Effector memory CD4-positive, alpha-beta T cell (primary cell): ENCODE results near the gene ENTREP1.
"Not testable (repeated sequence)": the region's sequence is repeated elsewhere in the genome, so short reads cannot be mapped to it uniquely, and the experiment has no call there.

ENCODE experiments used
- DNase-seq, 3 donors: peaks; one replicate each; pipeline ENCODE4 v3.0.0-alpha.2; 2020
- H3K27ac ChIP-seq: 2 replicates; pipeline ENCODE4 v1.7.0; 2013; ENCODE audit warnings: mild to moderate bottlenecking, low read length, moderate library complexity; ENCODE audit not compliant: insufficient read depth, poor library complexity, severe bottlenecking
- H3K27me3 ChIP-seq: replicated peaks from 2 replicates; pipeline ENCODE4 v1.7.0; 2013; ENCODE audit warnings: mild to moderate bottlenecking, low read length; ENCODE audit not compliant: insufficient read depth, control insufficient read depth, poor library complexity, severe bottlenecking
- H3K36me3 ChIP-seq: 2 replicates; pipeline ENCODE4 v1.7.0; 2013; ENCODE audit warnings: mild to moderate bottlenecking, low read length, moderate library complexity; ENCODE audit not compliant: control insufficient read depth, insufficient read depth
- H3K4me1 ChIP-seq: 2 replicates; pipeline ENCODE4 v1.7.0; 2013; ENCODE audit warnings: low read length, mild to moderate bottlenecking; ENCODE audit not compliant: control insufficient read depth, insufficient read depth, poor library complexity, severe bottlenecking
- H3K4me3 ChIP-seq: 2 replicates; pipeline ENCODE4 v1.7.0; 2013; ENCODE audit warnings: low read length, low read depth, mild to moderate bottlenecking; ENCODE audit not compliant: insufficient read depth, poor library complexity, severe bottlenecking
- H3K9me3 ChIP-seq: 2 replicates; pipeline ENCODE4 v1.7.0; 2013; ENCODE audit warnings: mild to moderate bottlenecking, low read length, moderate library complexity; ENCODE audit not compliant: control insufficient read depth

Gene ENTREP1

DNA sequence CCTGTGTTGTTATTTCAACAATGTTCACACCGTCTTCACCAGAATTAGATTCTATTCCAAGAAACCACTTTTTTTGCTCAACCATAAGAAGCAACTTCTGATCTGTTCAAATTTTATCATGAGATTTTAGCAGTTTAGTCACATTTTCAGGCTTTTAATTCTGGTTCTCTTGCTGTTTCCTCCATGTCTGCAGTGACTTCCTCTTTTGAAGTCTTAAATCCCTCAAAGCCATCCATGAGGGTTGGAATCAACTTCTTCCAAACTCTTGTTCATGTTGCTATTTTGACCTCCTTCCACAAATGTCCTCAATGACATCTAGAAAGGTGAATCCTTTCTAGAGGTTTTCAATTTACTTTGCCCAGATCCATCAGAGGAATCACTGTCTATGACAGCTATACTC is 25.7 kb upstream of the ENTREP1 start:
- Histone ChIP-seq H3K4me1 (no peaks in the 10 kb centered on the region), H3K36me3 (no peaks in the 10 kb centered on the region), H3K9me3 (no peaks in the 10 kb centered on the region), H3K27me3 (no peaks in the 10 kb centered on the region), H3K4me3 (no peak overlapping the region), H3K27ac (no peak overlapping the region)
- DNase-seq = no peak

- no peaks in the 10 kb centered on the region for H3K36me3 ChIP-seq
- H3K9me3 ChIP-seq = no peaks in the 10 kb centered on the region
- H3K27ac ChIP-seq = no peak overlapping the region
- no peaks in the 10 kb centered on the region for H3K4me1 ChIP-seq
- H3K4me3 ChIP-seq = no peak overlapping the region
- DNase-seq = no peak
- no peaks in the 10 kb centered on the region for H3K27me3 ChIP-seq
Observed at GRCh38 chr9:69299826-69300225, 25.2 kb upstream of the ENTREP1 start.

GRCh38 chr9:69303331-69303730 is 21.7 kb upstream of the ENTREP1 start:
- no peaks in the 10 kb centered on the region for H3K4me1 ChIP-seq
- H3K27ac ChIP-seq = no peak overlapping the region
- H3K4me3 ChIP-seq = no peak overlapping the region
- H3K9me3 ChIP-seq = no peaks in the 10 kb centered on the region
- no peaks in the 10 kb centered on the region for H3K36me3 ChIP-seq
- H3K27me3 ChIP-seq = no peaks in the 10 kb centered on the region
- no peak for DNase-seq

DNA sequence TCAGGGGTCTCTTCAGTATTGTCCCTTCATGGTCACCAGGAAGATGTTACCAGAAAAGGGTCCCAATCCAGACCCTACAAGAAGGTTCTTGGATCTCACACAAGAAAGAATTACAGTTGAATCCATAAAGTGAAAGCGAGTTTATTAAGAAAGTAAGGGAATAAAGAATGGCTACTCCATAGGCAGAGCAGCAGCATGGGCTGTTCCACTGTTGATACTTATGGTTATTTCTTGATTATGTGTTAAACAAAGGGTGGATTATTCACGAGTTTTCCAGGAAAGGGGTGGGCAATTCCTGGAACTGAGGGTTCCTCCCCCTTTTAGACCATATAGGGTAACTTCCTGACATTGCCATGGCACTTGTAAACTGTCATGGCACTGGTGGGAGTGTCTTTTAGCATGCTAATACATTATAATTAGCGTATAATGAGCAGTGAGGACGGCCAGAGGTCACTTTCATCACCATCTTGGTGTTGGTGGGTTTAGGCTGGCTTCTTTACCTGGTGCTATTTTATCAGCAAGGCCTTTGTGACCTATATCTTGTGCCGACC is 18.0 kb upstream of the ENTREP1 start:
- H3K4me1 ChIP-seq, H3K36me3 ChIP-seq, DNase-seq, H3K4me3 ChIP-seq, H3K27ac ChIP-seq, H3K27me3 ChIP-seq, H3K9me3 ChIP-seq: not testable (repeated sequence)

GRCh38 chr9:69307446-69308205 is 17.4 kb upstream of the ENTREP1 start:
- no peak overlapping the region for H3K27ac ChIP-seq

GRCh38 chr9:69308206-69308931 is 16.6 kb upstream of the ENTREP1 start:
- Histone ChIP-seq H3K9me3 (no peaks in the 10 kb centered on the region), H3K27ac (no peak overlapping the region), H3K27me3 (no peaks in the 10 kb centered on the region), H3K4me3 (no peak overlapping the region), H3K4me1 (no peaks in the 10 kb centered on the region), H3K36me3 (no peaks in the 10 kb centered on the region)
- DNase-seq = no peak

More at GRCh38 chr9:69307446-69308205, 17.4 kb upstream of the ENTREP1 start:
- DNase-seq = no peak
- Histone ChIP-seq H3K27me3 (no peaks in the 10 kb centered on the region), H3K4me1 (no peaks in the 10 kb centered on the region), H3K9me3 (no peaks in the 10 kb centered on the region), H3K4me3 (no peak overlapping the region), H3K36me3 (no peaks in the 10 kb centered on the region)

DNA sequence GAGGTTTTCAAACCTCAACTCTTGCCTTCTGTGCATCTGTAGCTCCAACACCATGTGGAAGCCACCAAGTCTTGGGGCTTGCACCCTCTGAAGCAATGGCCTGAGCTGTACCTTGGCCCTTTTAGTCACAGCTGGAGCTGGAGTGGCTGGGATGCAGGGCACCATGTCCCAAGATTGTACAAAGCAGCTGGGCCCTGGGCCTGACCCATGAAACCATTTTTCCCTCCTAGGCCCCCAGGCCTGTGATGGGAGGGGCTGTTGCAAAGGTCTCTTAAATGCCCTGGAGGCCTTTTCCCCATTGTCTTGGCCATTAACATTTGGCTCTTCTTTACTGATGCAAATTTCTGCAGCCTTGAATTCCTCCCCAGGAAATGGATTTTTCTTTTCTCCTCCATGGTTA is 11.8 kb upstream of the ENTREP1 start:
- H3K4me3 ChIP-seq = no peak overlapping the region
- H3K36me3 ChIP-seq = no peaks in the 10 kb centered on the region
- H3K4me1 ChIP-seq = no peaks in the 10 kb centered on the region
- no peak overlapping the region for H3K27ac ChIP-seq
- no peak for DNase-seq
- no peaks in the 10 kb centered on the region for H3K9me3 ChIP-seq
- H3K27me3 ChIP-seq = no peaks in the 10 kb centered on the region

DNA sequence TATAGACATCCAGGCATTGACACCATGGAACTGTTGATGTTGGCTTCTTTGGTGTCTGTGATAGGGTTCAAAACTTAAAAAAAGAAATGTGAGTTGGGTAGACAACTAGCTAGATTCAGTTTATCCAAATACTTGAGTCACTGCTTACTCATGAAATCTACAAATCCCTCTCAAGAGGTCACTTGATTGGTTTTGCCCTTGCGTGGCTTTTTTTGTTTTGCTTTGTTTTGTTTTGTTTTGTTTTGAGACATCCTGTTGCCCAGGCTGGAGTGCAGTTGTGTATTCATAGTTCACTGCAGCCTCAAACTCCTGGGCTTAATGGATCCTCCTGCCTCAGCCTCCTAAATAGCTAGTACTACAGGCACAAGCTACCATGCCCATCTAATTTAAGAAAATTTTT is 10.5 kb upstream of the ENTREP1 start:
- H3K27ac ChIP-seq = no peak overlapping the region
- H3K4me3 ChIP-seq = no peak overlapping the region
- no peak for DNase-seq
- H3K9me3 ChIP-seq = no peaks in the 10 kb centered on the region
- no peaks in the 10 kb centered on the region for H3K36me3 ChIP-seq
- no peaks in the 10 kb centered on the region for H3K27me3 ChIP-seq
- H3K4me1 ChIP-seq = no peaks in the 10 kb centered on the region

GRCh38 chr9:69317081-69317480 is 7.9 kb upstream of the ENTREP1 start:
- Histone ChIP-seq H3K36me3 (no peaks in the 10 kb centered on the region), H3K4me1 (no peaks in the 10 kb centered on the region)

DNA sequence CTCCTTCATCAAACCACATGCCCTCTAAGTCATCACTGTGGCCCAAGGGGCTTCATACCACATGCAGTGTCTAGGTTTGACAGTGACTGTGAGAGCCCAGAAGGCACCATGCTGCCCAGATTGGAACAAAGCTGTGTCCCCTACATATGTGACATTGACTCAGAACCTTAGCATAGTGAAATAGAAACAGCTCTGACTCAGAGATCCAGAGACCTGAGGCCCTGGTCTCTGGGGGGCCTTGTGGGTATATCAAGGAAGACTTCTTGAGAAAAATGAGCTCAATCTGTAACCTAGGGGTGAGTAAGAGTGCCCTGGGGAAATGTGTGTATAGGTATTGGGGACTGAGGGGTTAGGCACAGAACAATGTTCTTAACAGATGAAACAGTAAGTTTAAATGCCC is 7.1 kb upstream of the ENTREP1 start:
- Histone ChIP-seq H3K9me3 (no peaks in the 10 kb centered on the region), H3K4me1 (no peaks in the 10 kb centered on the region), H3K27ac (no peak overlapping the region), H3K4me3 (no peak overlapping the region), H3K27me3 (peaks cover 5% of the 10 kb centered on the region), H3K36me3 (no peaks in the 10 kb centered on the region)
- DNase-seq = no peak

More at GRCh38 chr9:69317081-69317480, 7.9 kb upstream of the ENTREP1 start:
- DNase-seq = no peak
- Histone ChIP-seq H3K27me3 (no peaks in the 10 kb centered on the region), H3K4me3 (no peak overlapping the region), H3K9me3 (no peaks in the 10 kb centered on the region), H3K27ac (no peak overlapping the region)
